ENCODE measurements around the gene KDM4B. TPM values are rescaled to one million over a fixed set of nuclear protein-coding genes. Genes with fewer than 3 reads are reported as not detected.

KDM4B gene
- total RNA-seq, 2 experiments from 2014 or later: 46.3 to 46.6 TPM

DNA sequence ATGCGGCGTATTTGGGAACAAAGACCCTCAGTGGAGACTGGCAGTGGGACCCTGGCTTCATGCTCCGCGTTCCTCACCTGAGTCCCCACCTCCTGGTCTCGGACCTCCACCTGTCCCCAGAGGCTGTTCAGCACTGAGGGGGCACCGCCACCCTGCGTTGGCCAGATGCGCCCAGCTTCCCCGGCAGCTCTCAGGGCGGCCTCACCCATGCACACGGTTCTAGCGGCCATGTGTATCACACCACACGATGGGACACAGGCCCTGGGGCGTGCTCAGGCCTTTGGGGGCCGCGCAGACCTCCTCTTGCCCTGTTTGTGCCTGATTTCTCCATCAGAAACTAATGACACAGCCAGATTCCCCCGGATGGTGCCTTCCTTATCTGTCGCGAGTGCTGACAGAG, 138.1 kb downstream of the KDM4B start:
- H3K36me3 Mint-ChIP-seq (ENCODE audit: low read depth): no peaks in the 10 kb centered on the region
- intact Hi-C loops (cut with micrococcal nuclease): no loop called here
- TF ChIP-seq, protein P1, sequence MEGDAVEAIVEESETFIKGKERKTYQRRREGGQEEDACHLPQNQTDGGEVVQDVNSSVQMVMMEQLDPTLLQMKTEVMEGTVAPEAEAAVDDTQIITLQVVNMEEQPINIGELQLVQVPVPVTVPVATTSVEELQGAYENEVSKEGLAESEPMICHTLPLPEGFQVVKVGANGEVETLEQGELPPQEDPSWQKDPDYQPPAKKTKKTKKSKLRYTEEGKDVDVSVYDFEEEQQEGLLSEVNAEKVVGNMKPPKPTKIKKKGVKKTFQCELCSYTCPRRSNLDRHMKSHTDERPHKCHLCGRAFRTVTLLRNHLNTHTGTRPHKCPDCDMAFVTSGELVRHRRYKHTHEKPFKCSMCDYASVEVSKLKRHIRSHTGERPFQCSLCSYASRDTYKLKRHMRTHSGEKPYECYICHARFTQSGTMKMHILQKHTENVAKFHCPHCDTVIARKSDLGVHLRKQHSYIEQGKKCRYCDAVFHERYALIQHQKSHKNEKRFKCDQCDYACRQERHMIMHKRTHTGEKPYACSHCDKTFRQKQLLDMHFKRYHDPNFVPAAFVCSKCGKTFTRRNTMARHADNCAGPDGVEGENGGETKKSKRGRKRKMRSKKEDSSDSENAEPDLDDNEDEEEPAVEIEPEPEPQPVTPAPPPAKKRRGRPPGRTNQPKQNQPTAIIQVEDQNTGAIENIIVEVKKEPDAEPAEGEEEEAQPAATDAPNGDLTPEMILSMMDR (IDR thresholded peaks at IDR 0.05): no peak
- CTCF ChIA-PET: no interaction called here
- no peaks in the 10 kb centered on the region for H3K4me1 Mint-ChIP-seq (ENCODE audit: low read depth)
- H3K27ac Mint-ChIP-seq: no peak overlapping the region
- no peaks in the 10 kb centered on the region for H3K27me3 Mint-ChIP-seq
- H3K4me3 Mint-ChIP-seq: no peak overlapping the region
- no peaks in the 10 kb centered on the region for H3K9me3 Mint-ChIP-seq
- ATAC-seq (no peak), DNase-seq (no peak)
- POLR2A ChIA-PET: no interaction called here

DNA sequence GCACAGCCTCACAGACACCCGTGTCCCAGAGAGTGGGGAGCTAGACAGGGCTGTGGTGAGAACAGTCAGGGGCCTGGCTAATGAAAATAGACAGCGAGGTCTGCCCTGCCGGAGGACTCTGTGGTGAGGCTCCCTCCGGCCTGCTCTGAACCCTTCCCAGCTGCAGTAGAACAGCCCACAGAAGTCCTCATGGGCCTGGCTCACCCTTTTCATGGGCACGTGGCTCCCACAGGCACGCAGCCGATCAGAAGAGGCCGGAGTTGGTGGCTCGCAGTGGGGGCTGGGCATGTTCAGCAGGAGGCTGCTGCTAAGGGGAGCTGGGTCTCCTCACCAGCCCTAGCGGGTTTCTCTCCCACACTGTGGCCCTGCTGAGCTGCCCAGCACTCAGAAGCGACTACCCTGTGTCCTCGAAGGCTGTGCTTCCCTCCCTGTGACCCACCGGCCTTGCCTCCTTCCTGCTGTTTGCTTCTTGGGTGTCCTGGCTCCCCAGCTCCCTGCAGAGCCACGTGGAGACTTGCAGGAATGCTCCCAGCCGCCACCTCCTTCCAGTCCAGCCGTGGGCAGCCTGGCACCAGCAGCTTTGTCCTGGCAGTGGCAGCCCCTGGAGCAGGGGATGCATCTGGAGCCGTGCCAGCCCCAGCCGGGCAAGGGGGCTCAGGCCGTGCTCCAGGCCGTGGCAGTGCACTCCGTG, 138.7 kb downstream of the KDM4B start:
- peaks cover under 1% of the 10 kb centered on the region for H3K36me3 Mint-ChIP-seq (ENCODE audit: low read depth)
- ChIA-PET POLR2A (no interaction called here), CTCF (no interaction called here)
- no peaks in the 10 kb centered on the region for H3K9me3 Mint-ChIP-seq
- H3K4me3 Mint-ChIP-seq: no peak overlapping the region
- ATAC-seq (no peak), DNase-seq (no peak)
- intact Hi-C loops (cut with micrococcal nuclease): no loop called here
- H3K27ac Mint-ChIP-seq: no peak overlapping the region
- no peaks in the 10 kb centered on the region for H3K27me3 Mint-ChIP-seq
- TF ChIP-seq, protein P1 (IDR thresholded peaks at IDR 0.05): no peak
- no peaks in the 10 kb centered on the region for H3K4me1 Mint-ChIP-seq (ENCODE audit: low read depth)

DNA sequence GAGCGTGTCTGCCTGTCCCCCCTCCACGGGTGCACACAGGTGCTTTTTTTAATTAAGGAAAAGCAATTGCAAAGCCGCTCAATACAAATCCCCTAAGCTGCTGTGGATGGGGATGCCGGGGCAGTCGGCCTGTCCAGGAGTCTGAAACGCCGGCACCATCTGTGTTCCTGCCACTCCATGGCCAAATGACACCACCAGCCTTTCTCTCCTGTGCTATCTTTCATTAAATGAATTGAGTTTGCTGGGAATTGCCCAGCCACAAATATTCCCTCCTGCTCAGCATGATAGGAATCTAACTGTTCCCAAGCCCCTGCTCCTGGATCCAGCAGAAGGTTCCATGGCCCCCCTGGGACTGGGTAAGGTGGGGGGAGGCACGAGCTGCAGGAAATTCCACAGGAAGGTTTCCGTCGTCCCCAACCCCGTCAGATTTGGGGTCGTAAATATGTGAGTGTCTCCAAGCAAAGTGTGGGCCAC, 139.2 kb downstream of the KDM4B start:
- ChIA-PET CTCF (no interaction called here), POLR2A (no interaction called here)
- ATAC-seq (no peak), DNase-seq (no peak)
- Mint-ChIP-seq H3K36me3 (ENCODE audit: low read depth) (peaks cover 3% of the 10 kb centered on the region), H3K27ac (no peak overlapping the region), H3K27me3 (no peaks in the 10 kb centered on the region), H3K4me1 (ENCODE audit: low read depth) (no peaks in the 10 kb centered on the region), H3K4me3 (no peak overlapping the region), H3K9me3 (no peaks in the 10 kb centered on the region)
- TF ChIP-seq, protein P1 (IDR thresholded peaks at IDR 0.05): no peak
- intact Hi-C loops (cut with micrococcal nuclease): no loop called here

DNA sequence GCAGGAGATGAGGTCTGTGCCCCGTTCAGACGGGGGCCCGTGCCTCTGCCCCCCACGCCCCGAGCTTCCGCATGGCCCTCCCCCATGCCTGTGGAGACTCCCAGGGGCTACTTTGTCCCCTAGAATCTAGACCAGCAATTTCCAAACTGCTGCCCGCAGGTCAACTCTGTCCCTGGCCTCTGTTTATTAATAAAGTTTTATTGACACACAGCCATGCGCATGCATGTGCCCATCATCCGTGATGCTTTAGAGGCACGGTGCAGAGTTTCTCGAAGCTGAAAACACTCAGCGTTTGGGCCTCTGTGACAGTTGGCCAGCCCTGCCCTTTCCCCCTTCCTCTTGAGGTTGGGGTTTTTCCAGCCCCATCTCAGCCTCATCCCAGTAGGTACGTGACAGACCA, 140.0 kb downstream of the KDM4B start:
- TF ChIP-seq, protein P1 (IDR thresholded peaks at IDR 0.05): no peak
- H3K4me3 Mint-ChIP-seq: no peak overlapping the region
- ChIA-PET CTCF (no interaction called here), POLR2A (no interaction called here)
- no peaks in the 10 kb centered on the region for H3K4me1 Mint-ChIP-seq (ENCODE audit: low read depth)
- ATAC-seq (no peak), DNase-seq (no peak)
- no peaks in the 10 kb centered on the region for H3K27me3 Mint-ChIP-seq
- H3K27ac Mint-ChIP-seq: no peak overlapping the region
- H3K9me3 Mint-ChIP-seq: no peaks in the 10 kb centered on the region
- intact Hi-C loops (cut with micrococcal nuclease): no loop called here
- peaks cover 3% of the 10 kb centered on the region for H3K36me3 Mint-ChIP-seq (ENCODE audit: low read depth)

DNA sequence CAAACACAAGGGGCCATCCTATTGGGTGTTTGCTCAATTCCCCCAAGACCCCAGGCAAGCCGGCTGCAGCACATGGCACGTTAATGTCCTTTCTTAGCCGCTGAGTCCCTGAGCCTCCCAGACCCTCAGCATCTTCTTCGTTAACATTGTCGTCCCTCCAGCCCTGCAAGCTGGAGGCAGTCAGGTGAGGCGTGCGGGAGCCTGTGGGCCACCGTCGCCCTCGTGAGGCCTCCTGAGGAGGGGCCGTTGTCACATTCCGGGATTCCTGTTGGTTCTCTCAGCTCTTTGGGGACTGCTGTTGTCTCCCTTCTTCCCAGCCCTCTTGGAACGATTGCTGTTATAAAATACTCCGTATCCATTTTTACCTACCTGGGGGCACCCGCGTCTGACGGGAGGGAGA, 140.6 kb downstream of the KDM4B start:
- TF ChIP-seq, protein P1 (IDR thresholded peaks at IDR 0.05): no peak
- ATAC-seq: no peak
- Mint-ChIP-seq H3K36me3 (ENCODE audit: low read depth) (peaks cover 3% of the 10 kb centered on the region), H3K27ac (no peak overlapping the region), H3K4me1 (ENCODE audit: low read depth) (no peaks in the 10 kb centered on the region), H3K4me3 (no peak overlapping the region), H3K27me3 (no peaks in the 10 kb centered on the region), H3K9me3 (no peaks in the 10 kb centered on the region)
- DNase-seq: no peak
- POLR2A ChIA-PET: no interaction called here
- CTCF ChIA-PET: no interaction called here
- intact Hi-C loops (cut with micrococcal nuclease): no loop called here
